Activated CD8-positive, alpha-beta T cell treated with anti-CD3 and anti-CD28 coated beads for 36 hours (primary cell): ENCODE measurements around the gene MOV10L1. TPM values are rescaled to one million over a fixed set of nuclear protein-coding genes. Genes with fewer than 3 reads are reported as not detected.

ENCODE experiments used
- ATAC-seq: fragments of 200-7000 bp; cut with Tn5 transposase; one replicate; pipeline ENCODE4 v1.10.0; 2021; ENCODE audit warnings: mild to moderate bottlenecking, moderate library complexity
- CTCF ChIA-PET: fragments of 350-600 bp; sonication (Branson Sonifier 250); formaldehyde crosslinking; loops from one replicate; lab custom pipeline; 2021; ENCODE audit warnings: antibody characterized with exemption; lab: Charles Lee
- POLR2A ChIA-PET: fragments of 350-600 bp; sonication (Branson Sonifier 250); formaldehyde crosslinking; loops from one replicate; lab custom pipeline; 2021; ENCODE audit warnings: antibody characterized with exemption; lab: Charles Lee
- DNase-seq: peaks from one replicate; pipeline ENCODE4 v3.0.0-alpha.2; 2020
- H3K27ac Mint-ChIP-seq: one replicate; pipeline ENCODE4 v1.8.0; 2021; ENCODE audit warnings: mild to moderate bottlenecking, mixed read lengths
- H3K27me3 Mint-ChIP-seq: one replicate; pipeline ENCODE4 v1.8.0; 2021; ENCODE audit warnings: mixed read lengths
- H3K36me3 Mint-ChIP-seq: one replicate; pipeline ENCODE4 v1.8.0; 2021; ENCODE audit warnings: low read depth, mixed read lengths
- H3K4me1 Mint-ChIP-seq: one replicate; pipeline ENCODE4 v1.8.0; 2021; ENCODE audit warnings: low read depth, mixed read lengths
- H3K4me3 Mint-ChIP-seq: one replicate; pipeline ENCODE4 v1.8.0; 2021; ENCODE audit warnings: mild to moderate bottlenecking, moderate library complexity, mixed read lengths
- H3K9me3 Mint-ChIP-seq: one replicate; pipeline ENCODE4 v1.8.0; 2021; ENCODE audit warnings: mixed read lengths
- intact Hi-C: fragments of 100-400 bp; cut with micrococcal nuclease; formaldehyde crosslinking; loops from one replicate; pipeline ENCODE4 v1.10.0; 2022
- total RNA-seq, 2 experiments: library from RNA; stranded (reverse); gene quantifications; one replicate each; pipeline ENCODE4 v1.2.3, GENCODE V29; 2021
- TF ChIP-seq, protein P1 (sequence below): fragments of 200-600 bp; IDR thresholded peaks from one replicate; pipeline ENCODE4 v1.8.0; 2022; ENCODE audit warnings: antibody characterized with exemption, mild to moderate bottlenecking

The MOV10L1 gene
- total RNA-seq, 2 experiments from 2014 or later: 0.34 TPM; not detected in 1

DNA sequence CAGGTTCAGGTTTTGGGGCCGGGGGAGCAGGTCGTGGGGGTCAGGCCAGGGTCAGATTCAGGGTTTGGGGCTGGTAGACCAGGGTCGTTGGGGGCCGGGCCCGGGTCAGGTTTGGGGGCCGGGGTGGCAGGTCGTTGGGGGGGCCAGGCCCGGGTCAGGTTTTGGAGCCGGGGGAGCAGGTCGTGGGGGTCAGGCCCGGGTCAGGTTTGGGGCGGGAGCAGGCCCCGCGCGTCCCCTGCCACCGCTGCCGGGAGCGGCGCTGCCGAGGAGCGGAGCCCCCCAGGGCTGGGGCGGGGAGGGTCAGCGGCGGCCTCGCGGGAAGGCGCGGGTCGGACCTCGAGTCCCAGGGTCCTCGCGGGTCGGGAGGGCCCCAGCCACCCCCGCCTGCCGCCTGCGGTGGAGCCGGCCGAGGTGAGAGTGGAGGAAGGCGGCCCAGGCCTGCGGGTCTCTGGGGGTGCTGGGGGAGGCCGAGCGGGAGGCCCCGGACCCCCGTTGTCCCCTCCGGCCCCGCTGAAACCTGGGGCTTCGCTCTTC is 96.4 kb downstream of the MOV10L1 start:
- H3K4me3 Mint-ChIP-seq: peak overlapping the region; percentile 91
- H3K36me3 Mint-ChIP-seq: peaks cover 7% of the 10 kb centered on the region
- ATAC-seq (no peak), DNase-seq (no peak)
- H3K9me3 Mint-ChIP-seq: no peaks in the 10 kb centered on the region
- intact Hi-C loops: no loop called here
- CTCF ChIA-PET: no interaction called here
- peak overlapping the region; percentile 88 for H3K27ac Mint-ChIP-seq
- H3K4me1 Mint-ChIP-seq: peaks cover 31% of the 10 kb centered on the region
- H3K27me3 Mint-ChIP-seq: peaks cover 1% of the 10 kb centered on the region
- POLR2A ChIA-PET: interaction anchor here (1.3 to 1.9 kb wide), 3 partner anchors 11 to 16 kb away, joined by 4 read pairs; partner anchors contain the start of gene PANX2
- TF ChIP-seq, protein P1, sequence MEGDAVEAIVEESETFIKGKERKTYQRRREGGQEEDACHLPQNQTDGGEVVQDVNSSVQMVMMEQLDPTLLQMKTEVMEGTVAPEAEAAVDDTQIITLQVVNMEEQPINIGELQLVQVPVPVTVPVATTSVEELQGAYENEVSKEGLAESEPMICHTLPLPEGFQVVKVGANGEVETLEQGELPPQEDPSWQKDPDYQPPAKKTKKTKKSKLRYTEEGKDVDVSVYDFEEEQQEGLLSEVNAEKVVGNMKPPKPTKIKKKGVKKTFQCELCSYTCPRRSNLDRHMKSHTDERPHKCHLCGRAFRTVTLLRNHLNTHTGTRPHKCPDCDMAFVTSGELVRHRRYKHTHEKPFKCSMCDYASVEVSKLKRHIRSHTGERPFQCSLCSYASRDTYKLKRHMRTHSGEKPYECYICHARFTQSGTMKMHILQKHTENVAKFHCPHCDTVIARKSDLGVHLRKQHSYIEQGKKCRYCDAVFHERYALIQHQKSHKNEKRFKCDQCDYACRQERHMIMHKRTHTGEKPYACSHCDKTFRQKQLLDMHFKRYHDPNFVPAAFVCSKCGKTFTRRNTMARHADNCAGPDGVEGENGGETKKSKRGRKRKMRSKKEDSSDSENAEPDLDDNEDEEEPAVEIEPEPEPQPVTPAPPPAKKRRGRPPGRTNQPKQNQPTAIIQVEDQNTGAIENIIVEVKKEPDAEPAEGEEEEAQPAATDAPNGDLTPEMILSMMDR: no peak

DNA sequence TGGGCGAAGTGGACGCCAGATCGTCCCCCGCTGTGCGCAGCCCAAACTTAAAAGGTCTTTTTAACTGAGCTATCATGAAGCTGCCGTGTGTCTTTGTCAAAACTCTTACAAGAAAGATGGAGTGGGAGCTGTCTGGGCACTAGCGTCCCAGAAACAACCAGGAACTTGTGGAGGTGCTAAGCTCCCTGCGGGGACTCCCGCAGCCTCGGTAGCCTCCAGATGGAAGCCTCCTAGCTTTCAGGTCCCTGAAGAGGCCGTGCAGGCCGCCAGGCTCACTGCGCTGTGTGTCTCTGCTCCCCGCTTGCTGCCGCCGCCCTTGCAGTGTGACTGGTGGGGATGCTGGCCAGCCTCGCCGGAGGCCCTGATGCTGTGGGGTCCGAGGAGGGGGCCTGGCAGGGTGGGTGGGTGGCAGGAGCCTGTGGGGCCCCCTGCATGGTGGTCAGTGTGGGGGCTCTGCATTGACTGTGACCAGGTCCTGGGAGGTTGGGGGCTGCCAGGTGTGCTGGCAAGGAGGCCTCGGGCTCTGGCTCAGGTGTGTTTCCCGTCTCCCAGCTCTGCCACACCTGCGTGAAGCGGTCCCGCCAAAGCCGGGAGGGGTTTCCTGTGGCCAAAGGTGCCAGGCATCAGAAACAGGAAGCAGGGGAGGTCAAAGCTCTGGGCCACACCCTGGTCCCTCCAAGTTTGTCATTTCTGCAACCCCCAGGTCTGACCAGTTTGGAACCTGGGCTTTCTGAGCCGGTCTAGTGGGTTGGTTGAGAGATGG is 97.1 kb downstream of the MOV10L1 start:
- intact Hi-C loops: no loop called here
- no peak for ATAC-seq
- TF ChIP-seq, protein P1: no peak
- H3K4me3 Mint-ChIP-seq: peak overlapping the region; percentile 91
- ChIA-PET POLR2A (interaction anchor here (1.3 to 1.9 kb wide), 3 partner anchors 11 to 16 kb away, joined by 4 read pairs; partner anchors contain the start of gene PANX2), CTCF (interaction anchor here (0.5 to 1.5 kb wide), 4 partner anchors 39 to 193 kb away, joined by 3 to 4 read pairs (median 3); no protein-coding TSS in a partner anchor)
- no peak for DNase-seq
- H3K36me3 Mint-ChIP-seq: peaks cover 14% of the 10 kb centered on the region
- peak overlapping the region; percentile 88 for H3K27ac Mint-ChIP-seq
- no peaks in the 10 kb centered on the region for H3K9me3 Mint-ChIP-seq
- H3K4me1 Mint-ChIP-seq: peaks cover 37% of the 10 kb centered on the region
- peaks cover 1% of the 10 kb centered on the region for H3K27me3 Mint-ChIP-seq

DNA sequence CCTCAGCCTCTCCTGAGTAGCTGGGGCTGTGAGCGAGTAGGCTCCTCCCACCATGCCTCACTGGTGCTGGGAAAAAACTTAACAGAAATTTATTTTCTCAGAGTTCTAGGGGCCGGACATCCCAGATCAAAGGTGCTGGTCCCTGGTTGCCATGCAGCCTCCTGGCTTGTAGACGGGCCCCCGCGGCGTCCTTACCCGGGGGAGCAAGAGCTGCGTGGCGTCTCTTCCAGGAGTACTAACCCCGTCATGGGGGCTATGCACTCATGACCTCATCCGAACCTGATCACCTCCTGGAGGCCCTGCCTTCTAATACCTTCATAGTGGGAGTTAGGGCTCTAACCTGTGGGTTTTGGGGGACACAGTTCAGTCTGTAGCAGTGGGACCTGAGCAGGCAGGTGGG is 98.5 kb downstream of the MOV10L1 start:
- ChIA-PET POLR2A (interaction anchor here (1.1 to 1.4 kb wide), 2 partner anchors 17 to 252 kb away, joined by 3 to 6 read pairs; partner anchors contain the start of gene PANX2), CTCF (interaction anchor here (0.7 to 1.6 kb wide), 2 partner anchors 39 to 170 kb away, joined by 3 to 4 read pairs; no protein-coding TSS in a partner anchor)
- Mint-ChIP-seq H3K4me1 (peaks cover 49% of the 10 kb centered on the region), H3K27ac (no peak overlapping the region), H3K27me3 (peaks cover 1% of the 10 kb centered on the region), H3K36me3 (peaks cover 25% of the 10 kb centered on the region), H3K9me3 (no peaks in the 10 kb centered on the region), H3K4me3 (peak overlapping the region; percentile 91)
- intact Hi-C loops: no loop called here
- DNase-seq: no peak
- no peak for ATAC-seq
- TF ChIP-seq, protein P1: no peak

DNA sequence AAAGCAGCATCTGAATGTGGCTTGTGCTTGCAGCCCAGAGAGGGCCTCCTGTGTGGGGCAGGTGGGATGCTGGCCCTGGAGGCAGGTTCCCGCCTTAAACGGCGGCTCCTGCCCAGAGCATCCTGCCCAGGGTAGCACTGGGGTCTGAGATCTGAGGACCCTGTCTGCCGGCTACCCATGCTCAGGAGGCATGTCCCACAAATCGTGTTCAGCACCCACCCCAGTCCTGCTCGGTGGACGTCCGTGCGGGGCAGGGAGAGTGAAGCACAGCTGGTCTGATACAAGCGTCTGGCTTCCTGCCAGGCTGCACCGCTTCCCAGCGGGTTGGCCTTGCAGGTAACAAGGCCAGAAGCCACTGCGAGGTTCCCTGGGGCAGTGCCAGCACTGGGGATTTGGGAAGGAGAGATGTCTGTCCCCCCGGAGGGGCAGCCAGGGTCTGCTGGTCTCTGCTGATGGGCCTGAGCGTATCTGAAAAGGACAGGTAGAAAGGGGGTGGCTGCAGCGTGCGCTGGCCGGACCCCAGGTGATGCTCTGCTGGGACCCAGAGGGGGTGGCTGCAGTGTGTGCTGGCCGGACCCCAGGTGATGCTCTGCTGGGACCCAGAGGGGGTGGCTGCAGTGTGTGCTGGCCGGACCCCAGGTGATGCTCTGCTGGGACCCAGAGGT is 99.5 kb downstream of the MOV10L1 start:
- peaks cover 1% of the 10 kb centered on the region for H3K27me3 Mint-ChIP-seq
- POLR2A ChIA-PET: interaction anchor here (1.1 to 2.7 kb wide), 9 partner anchors 8 to 337 kb away, joined by 3 to 9 read pairs (median 6); partner anchors contain the start of genes HDAC10, PANX2, SCO2 and TUBGCP6
- CTCF ChIA-PET: interaction anchor here (1.6 kb wide), 1 partner anchor 40 kb away, joined by 4 read pairs; no protein-coding TSS in a partner anchor
- TF ChIP-seq, protein P1: no peak
- peak overlapping the region; percentile 99 for H3K27ac Mint-ChIP-seq
- no peak for ATAC-seq
- H3K36me3 Mint-ChIP-seq: peaks cover 25% of the 10 kb centered on the region
- peaks cover 49% of the 10 kb centered on the region for H3K4me1 Mint-ChIP-seq
- peak overlapping the region; percentile 89 for H3K4me3 Mint-ChIP-seq
- DNase-seq: no peak
- no peaks in the 10 kb centered on the region for H3K9me3 Mint-ChIP-seq
- intact Hi-C loops: no loop called here
